IPS DF 6.9 (cell line): Measurements from ENCODE around the gene DTNBP1.

Experiments used
- DNase-seq: peaks from one replicate; pipeline ENCODE4 v3.0.0-alpha.2; 2013; ENCODE audit warnings: low read depth, low spot score
- H3K27ac ChIP-seq: one replicate; pipeline ENCODE4 v1.5.1; 2013; ENCODE audit warnings: low read length, control low read depth
- H3K27me3 ChIP-seq: 2 replicates; pipeline ENCODE4 v1.6.1; 2013; ENCODE audit warnings: mild to moderate bottlenecking, low read length; ENCODE audit not compliant: control insufficient read depth, insufficient read depth
- H3K36me3 ChIP-seq: 2 replicates; pipeline ENCODE4 v1.6.1; 2013; ENCODE audit warnings: low read length; ENCODE audit not compliant: control insufficient read depth, insufficient read depth
- H3K4me1 ChIP-seq: 2 replicates; pipeline ENCODE4 v1.6.1; 2013; ENCODE audit warnings: low read length; ENCODE audit not compliant: control insufficient read depth, insufficient read depth
- H3K4me3 ChIP-seq: 2 replicates; pipeline ENCODE4 v1.5.1; 2013; ENCODE audit warnings: mild to moderate bottlenecking, low read length
- H3K9me3 ChIP-seq: 2 replicates; pipeline ENCODE4 v1.6.1; 2013; ENCODE audit warnings: low read length, inconsistent platforms; ENCODE audit not compliant: control insufficient read depth, insufficient read depth
- WGBS: extraction: QIAGEN DNeasy Blood & Tissue Kit; methylation state at CpG from one replicate; pipeline ENCODE4 v1.1.7; 2013; ENCODE audit warnings: mixed read lengths, missing lambda C conversion rate; ENCODE audit not compliant: insufficient read length, insufficient coverage; 5-methylcytosine and 5-hydroxymethylcytosine counted together

Gene DTNBP1

DNA sequence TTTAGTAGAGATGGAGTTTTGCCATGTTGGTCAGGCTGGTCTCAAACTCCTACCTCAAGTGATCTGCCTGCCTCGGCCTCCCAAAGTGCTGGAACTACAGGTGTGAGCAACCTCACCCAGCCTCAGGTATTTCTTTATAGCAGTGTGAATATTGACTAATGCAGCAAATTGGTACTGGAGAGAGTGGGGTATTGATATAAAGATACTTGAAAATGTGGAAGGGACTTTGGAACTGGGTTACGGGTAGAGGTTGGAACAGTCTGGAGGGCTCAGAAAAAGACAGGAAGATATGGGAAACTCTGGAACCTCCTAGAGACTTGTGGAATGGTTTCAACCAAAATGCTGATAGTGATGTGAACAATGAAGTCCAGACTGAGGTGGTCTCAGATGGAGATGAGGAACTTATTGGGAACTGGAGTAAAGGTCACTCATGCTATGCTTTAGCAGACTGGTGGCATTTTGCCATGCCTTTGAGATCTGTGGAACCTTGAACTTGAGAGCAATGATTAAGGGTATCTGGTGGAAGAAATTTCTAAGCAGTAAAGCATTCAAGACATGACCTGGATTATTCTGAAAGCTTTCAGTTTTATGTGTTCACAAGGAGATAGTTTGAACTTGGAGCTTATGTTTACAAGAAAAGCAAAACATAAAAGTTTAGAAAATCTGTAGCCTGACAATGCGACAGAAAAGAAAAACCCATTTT lies 127.2 kb downstream of the DTNBP1 start:
- Histone ChIP-seq H3K27me3 (no peaks in the 10 kb centered on the region), H3K9me3 (no peaks in the 10 kb centered on the region), H3K36me3 (no peaks in the 10 kb centered on the region), H3K4me3 (no peak overlapping the region), H3K4me1 (no peaks in the 10 kb centered on the region), H3K27ac (no peak overlapping the region)
- DNase-seq: no peak
- WGBS: no CpG with 5 or more reads among the region's 3 CpGs

DNA sequence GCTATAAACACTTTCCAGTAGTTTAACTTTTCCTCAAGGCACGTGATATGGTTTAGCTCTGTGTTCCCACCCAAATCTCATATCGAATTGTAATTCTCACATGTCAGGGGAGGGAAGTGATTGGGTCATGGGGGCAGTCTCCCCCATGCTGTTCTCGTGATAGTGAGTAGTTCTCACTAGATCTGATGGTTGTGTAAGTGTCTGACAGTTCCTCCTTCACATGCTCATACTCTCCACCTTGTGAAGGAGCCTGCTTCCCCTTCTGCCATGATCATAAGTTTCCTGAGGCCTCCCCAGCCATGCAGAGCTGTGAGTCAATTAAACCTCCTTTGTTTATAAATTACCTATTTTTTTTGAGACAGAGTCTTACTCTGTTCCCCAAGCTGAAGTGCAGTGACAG lies 127.9 kb downstream of the DTNBP1 start:
- WGBS: no CpG with 5 or more reads among the region's 3 CpGs
- Histone ChIP-seq H3K4me3 (no peak overlapping the region), H3K27ac (no peak overlapping the region), H3K4me1 (no peaks in the 10 kb centered on the region), H3K36me3 (no peaks in the 10 kb centered on the region), H3K27me3 (no peaks in the 10 kb centered on the region), H3K9me3 (no peaks in the 10 kb centered on the region)
- no peak for DNase-seq

DNA sequence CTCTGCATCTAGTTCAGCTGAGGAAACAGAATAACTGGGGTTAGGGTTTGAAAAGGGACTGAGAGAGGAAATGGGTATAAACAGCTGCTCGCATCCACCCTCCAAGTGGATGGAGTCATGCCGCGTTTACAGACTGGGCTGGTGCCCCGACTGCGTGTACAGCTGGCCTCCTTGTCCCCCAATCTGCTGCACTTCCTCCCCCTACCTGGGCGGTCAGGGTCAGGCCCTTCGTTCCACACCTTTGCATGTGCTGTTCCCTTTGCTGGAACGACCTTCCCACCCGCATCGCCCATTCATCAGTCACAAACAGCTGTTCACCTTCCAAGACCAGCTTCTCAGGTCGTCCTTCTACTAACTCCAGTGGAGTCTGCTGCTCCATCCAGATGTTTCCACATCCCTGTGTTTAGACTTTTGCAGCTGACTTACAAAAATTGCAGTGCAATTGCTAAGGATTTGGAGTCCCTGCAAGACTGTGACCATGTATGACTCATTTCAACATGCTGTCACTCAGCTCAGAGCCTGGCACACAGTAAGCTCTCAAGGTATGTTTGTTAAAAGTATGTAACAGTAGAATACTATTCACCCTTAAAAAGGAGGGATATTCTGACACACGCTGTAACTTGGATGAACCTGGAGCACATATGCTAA lies 129.3 kb downstream of the DTNBP1 start:
- Histone ChIP-seq H3K9me3 (no peaks in the 10 kb centered on the region), H3K4me3 (no peak overlapping the region), H3K4me1 (no peaks in the 10 kb centered on the region), H3K27ac (no peak overlapping the region), H3K36me3 (no peaks in the 10 kb centered on the region), H3K27me3 (no peaks in the 10 kb centered on the region)
- no peak for DNase-seq
- no CpG with 5 or more reads among the region's 12 CpGs for WGBS

DNA sequence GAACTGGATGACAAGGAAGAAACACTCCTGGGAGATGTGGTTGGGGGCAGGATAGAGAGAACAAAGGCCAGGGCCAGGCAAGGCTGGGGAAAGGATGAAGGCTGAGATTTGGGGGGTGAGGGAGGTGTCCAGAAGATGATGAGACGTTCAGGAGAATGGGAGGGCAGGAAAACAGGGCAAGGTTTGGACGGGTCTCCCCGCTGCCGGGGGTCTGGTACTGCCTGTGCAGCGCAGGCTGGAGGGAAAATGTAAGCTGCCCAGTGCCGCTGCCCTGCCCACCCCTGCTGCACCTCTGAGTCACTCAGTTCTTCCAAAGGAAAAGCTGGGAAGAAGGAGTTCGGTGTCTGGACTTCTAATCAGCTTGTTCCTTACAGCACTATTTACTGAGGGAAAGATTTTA lies 130.9 kb downstream of the DTNBP1 start:
- no peak for DNase-seq
- Histone ChIP-seq H3K36me3 (no peaks in the 10 kb centered on the region), H3K4me1 (no peaks in the 10 kb centered on the region), H3K4me3 (no peak overlapping the region), H3K9me3 (no peaks in the 10 kb centered on the region), H3K27ac (no peak overlapping the region), H3K27me3 (no peaks in the 10 kb centered on the region)
- no CpG with 5 or more reads among the region's 7 CpGs for WGBS

DNA sequence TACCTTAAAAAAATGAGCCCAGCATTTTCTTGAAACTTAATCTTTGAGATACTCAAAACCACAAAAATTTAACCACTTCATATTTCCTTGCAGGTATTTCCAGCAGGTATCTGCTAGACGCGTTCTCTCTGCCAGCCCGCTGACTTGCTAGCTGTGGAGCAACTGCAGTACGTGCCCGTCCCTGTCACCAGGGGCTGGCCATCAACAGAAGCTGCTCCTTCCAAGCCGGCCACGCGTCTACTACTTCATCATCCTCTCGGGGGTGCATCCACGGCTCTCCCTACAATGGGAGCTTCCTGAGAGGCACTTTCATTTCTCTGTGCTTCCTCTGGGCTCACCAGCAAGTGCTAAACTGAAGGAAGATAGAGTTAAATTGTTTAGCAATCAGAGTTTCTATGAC lies 132.4 kb downstream of the DTNBP1 start:
- Histone ChIP-seq H3K4me1 (no peaks in the 10 kb centered on the region), H3K36me3 (no peaks in the 10 kb centered on the region), H3K9me3 (no peaks in the 10 kb centered on the region), H3K27me3 (no peaks in the 10 kb centered on the region), H3K4me3 (no peak overlapping the region), H3K27ac (no peak overlapping the region)
- WGBS: no CpG with 5 or more reads among the region's 10 CpGs
- DNase-seq: no peak

DNA sequence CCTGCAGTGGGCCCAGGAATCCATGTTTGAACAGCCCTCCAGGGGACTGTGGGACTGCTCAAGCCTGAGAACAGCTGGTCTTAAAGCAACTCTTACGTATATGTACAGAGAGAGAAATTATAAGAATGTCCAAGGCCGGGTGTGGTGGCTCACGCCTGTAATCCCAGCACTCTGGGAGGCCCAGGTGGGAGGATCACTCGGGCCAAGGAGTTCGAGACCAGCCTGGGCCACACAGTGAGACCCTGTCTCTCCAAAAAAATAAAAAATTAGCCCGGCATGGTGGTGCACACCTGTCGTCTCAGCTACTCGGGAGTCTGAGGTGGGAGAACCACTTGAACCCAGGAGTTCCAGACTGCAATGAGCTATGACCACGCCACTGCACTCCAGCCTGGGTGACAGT lies 134.0 kb downstream of the DTNBP1 start:
- no peaks in the 10 kb centered on the region for H3K9me3 ChIP-seq
- DNase-seq: no peak
- H3K36me3 ChIP-seq: 0 out of 2 replicates have a peak, but pooled peaks cover 3% of the 10 kb centered on the region
- no CpG with 5 or more reads among the region's 9 CpGs for WGBS
- no peak overlapping the region for H3K4me3 ChIP-seq
- no peak overlapping the region for H3K27ac ChIP-seq
- no peaks in the 10 kb centered on the region for H3K4me1 ChIP-seq
- H3K27me3 ChIP-seq: no peaks in the 10 kb centered on the region

DNA sequence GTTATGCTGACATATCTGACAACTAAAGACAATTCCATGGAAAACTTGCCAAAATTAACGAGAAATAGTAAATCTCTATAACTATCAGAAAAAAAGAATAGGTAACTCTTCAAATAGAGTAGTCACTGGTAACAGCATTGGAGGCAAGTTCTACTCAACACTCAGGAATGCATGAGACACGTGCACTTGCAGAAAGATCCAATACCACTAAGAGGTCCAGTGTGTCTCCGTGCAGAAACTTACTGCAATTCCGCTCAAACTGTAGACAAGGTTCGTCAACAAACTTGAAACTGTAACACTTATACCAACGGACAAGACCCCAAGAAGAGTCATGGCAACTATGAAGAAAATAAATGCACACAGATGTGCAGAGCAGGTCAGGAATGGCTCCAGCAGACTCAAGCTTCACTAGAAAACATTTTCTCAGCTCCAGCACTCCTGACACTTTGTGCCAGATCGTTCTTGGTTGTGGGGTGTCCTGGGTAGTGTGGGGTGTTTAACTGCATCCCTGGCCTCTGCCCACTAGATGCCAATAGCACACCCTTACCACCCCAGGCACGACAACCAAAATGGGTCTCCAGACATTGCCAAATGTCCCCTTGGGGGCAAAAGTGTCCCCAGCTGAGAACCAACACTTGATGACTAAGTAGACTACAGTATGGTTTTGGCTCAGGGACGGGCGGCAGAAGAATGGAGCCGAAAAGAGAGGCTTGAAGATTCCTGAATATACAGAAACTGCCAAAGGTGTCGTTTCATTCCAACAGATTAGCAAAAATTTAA lies 134.8 kb downstream of the DTNBP1 start:
- 0 out of 2 replicates have a peak, but pooled peaks cover 3% of the 10 kb centered on the region for H3K36me3 ChIP-seq
- no peak overlapping the region for H3K27ac ChIP-seq
- no peak for DNase-seq
- no peak overlapping the region for H3K4me3 ChIP-seq
- no CpG with 5 or more reads among the region's 12 CpGs for WGBS
- no peaks in the 10 kb centered on the region for H3K9me3 ChIP-seq
- H3K27me3 ChIP-seq: no peaks in the 10 kb centered on the region
- H3K4me1 ChIP-seq: no peaks in the 10 kb centered on the region

DNA sequence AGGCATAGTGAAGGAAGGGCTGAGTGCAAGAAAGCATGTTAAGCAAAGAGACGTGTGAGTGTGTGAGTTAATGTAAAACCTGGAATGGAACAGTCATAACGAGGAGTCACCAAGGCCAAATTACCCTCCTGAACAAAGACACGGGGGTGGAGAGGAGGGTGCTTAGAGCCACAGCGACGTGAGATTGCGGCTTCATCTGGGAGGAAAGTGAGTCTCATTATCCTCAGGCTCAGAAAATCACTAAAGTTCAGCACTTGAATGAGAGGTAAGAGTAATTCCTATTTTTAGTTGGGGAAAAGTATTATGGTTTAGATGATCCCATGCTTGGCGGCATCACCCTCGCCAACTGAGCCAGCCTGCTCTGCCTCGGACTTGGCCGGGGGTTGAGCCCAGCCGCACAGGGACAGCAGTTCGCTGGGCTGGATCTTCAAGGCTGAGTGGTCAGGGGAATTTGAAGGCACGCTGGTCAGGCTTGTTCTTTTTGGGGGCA lies 136.6 kb downstream of the DTNBP1 start:
- H3K27me3 ChIP-seq: no peaks in the 10 kb centered on the region
- DNase-seq: no peak
- H3K4me3 ChIP-seq: no peak overlapping the region
- no peaks in the 10 kb centered on the region for H3K9me3 ChIP-seq
- H3K4me1 ChIP-seq: no peaks in the 10 kb centered on the region
- H3K36me3 ChIP-seq: peaks cover 11% of the 10 kb centered on the region; the same call in 1 of the 2 replicates
- no CpG with 5 or more reads among the region's 13 CpGs for WGBS
- H3K27ac ChIP-seq: no peak overlapping the region

DNA sequence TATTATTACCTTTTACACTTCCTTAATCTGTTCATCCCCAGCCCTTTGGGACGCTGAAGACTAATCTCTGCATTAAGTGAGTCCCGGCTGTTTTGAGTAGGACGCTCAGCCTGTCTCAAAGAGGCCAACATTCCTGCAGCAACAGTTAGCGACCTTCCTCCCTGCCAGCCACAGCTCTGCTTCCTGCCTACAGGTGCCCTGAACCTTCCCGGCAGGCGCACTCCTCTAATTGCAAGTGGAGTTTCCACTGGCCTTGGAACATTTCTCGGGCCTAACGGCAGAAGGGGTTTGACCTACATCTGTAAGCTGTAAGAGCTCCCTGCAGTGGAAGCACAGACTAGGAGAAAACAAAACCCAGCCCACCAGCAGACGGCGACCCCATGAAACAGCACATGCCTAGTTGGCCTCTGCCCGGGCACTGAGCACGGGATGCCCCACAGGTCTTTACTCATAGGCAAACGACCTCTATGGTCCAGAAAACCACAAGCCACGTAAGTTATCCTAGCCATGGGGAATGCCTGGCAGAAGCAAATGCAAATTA lies 137.9 kb downstream of the DTNBP1 start:
- H3K9me3 ChIP-seq: no peaks in the 10 kb centered on the region
- H3K4me1 ChIP-seq: no peaks in the 10 kb centered on the region
- no CpG with 5 or more reads among the region's 14 CpGs for WGBS
- DNase-seq: no peak
- H3K36me3 ChIP-seq: peaks cover 11% of the 10 kb centered on the region; the same call in 1 of the 2 replicates
- H3K27me3 ChIP-seq: no peaks in the 10 kb centered on the region
- H3K4me3 ChIP-seq: no peak overlapping the region
- no peak overlapping the region for H3K27ac ChIP-seq
